Measurements from ENCODE around the gene TRIM26.
"Not testable (repeated sequence)": the region's sequence is repeated elsewhere in the genome, so short reads cannot be mapped to it uniquely, and the experiment has no call there.

TRIM26 gene

DNA sequence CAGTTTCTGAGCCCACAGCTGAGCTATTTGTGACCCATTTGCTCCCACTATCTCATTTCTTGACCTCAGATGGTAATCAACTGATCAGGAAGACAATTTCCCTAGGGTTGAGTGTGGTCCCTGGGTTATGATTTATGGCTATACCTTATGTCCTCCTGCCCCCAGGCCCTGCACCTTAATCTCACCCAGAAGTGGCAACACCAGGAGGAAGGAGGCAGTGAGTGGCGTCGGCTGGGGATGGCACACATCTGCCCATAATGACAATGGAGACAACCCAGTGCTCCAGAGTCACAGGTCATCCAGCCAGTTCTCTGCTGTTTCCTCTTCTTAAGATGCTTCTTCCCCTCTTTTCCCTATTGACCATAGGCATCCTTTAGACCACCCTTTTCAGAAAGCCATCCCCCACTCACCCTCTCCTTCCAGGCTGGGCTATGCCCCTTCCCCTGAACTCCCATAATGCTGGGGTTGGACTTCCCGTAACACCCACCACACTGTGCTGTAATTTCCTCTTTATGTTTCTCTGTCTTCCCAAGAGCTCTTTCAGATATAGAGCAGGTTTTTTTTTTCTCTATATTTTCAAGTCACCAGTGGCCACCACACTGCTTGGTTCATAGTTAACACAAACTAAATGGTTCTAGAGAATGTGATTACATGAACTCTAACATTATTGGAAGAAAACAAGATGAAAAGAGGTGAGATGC, 60.1 kb downstream of the TRIM26 start:
- DNase-seq = no peak

DNA sequence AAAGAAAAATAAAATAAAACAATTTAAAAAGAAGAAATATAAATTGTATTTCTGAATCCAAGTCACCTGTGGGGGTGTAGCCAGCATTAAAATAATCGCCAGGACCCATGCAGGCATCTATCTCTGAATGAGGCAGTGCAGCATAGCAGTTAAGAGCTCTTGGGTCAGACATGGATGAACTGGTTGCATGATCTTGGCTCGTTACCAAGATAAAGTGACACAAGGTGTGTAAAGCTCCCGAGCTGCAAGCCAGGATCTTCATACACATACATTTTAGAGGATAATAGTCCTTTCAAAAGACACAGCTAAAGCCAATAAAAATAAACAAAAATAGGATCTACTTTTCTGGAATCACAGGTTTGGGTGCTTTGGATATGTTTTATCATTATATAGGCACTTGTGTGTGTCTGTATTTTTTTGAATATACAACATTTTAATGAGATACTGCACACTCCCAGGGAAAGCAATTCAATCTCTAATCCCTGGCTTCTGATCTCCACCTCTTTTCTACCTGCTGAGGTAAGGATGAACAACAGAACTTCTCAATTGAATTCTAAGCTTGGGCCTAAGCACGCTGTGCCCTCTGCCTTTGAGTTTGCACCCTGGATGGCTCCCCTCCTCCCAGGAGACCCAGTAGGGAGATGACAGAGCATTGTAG, 61.1 kb downstream of the TRIM26 start:
- DNase-seq = no peak

DNA sequence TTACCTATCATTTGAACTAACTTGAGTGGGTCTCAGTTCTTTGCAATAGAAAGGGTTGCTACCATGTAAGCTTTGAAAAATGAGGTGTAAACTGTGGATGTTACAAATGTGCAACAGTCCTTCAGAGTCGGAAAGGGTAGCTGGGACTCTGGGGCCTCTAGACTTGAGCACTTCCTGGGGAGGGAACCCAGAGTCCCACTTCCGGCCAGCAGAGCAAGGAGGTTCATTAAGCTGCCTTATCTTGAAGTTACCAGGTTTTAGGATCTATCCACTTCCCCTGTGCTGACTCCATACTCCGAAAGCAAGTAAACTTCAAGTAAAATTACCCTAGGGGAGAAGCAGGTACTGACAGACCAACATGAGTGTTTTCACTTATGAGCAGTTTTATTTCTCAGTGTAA, 61.6 kb downstream of the TRIM26 start:
- no peak for DNase-seq

DNA sequence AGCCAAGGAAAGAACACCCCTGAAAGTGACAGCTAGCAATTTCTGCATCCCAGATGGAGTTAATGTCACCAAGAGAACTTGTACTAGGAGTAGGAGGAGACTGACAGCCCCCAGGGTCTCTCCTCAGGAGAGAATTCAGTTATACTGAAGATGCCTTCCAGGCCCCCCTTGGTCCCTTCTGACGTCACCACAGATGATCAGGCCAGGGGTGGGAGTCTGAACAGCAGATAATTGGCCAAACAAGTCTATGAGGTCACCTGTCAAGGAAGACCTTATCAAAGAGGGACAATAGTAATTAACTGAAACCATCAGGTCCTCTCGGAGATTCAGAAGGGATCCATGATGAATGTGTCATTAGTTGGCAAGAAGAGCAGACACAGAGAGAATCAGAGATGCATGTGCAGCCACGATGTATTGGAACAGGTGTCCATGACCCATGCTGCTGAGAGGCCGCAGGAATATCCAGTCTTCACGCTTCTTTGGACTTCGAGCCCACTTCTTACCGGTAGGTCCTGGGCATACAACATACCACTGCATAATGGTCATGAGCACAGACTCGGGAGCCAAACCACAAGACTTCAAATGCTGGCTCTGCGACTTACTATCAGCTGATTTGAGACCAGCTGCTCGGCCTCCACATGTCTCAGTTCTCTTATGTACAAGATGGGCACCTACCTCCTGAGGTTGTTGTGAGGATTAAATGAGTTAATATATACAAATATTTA, 62.4 kb downstream of the TRIM26 start:
- DNase-seq = no peak

DNA sequence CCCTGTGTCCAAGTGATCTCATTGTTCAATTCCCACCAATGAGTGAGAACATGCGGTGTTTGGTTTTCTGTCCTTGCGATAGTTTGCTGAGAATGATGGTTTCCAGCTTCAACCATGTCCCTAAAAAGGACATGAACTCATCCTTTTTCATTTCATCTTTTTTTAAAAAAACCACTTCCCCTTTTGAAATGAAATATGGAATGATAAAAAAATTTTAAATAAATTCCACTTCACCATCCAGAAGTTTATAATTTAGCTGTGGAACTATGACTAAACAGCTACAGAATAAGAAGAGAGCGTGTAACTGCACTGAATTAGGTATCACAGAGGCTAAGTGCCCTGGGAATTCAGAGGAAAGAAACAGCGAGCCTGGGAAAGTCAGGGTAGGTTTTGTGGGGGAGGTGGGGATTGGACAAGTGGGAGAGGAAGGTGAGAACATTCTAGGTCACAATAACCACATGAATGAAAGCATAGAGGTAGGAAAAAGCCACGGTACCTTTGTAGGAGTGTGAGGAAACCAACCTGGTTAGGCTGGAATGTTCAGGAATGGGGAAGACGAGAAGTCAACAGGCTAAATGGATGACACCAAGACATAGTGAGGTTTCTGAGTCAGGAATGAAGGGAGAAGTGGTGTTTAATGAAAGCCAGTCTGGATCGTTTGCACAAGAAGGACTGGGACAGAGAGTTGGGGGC, 63.2 kb downstream of the TRIM26 start:
- no peak for DNase-seq

DNA sequence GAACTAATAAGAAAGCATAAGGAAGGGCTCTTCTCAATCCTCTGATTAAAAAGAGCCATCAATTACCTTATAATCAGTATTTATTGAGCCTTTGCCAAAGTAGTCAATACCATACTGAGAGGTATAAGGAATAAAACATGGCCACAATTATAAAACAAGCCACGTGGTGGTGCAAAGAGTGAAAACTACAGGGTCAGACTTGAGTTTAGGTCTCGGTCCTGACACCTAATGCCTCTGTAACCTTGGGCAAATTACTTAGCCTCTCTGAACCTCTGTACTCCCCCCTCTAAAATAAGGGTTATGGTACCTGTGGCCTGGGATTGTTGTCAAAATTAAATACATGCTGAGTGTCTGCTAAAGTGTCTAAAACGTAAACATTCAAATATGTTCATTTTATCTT, 64.0 kb downstream of the TRIM26 start:
- DNase-seq = no peak

DNA sequence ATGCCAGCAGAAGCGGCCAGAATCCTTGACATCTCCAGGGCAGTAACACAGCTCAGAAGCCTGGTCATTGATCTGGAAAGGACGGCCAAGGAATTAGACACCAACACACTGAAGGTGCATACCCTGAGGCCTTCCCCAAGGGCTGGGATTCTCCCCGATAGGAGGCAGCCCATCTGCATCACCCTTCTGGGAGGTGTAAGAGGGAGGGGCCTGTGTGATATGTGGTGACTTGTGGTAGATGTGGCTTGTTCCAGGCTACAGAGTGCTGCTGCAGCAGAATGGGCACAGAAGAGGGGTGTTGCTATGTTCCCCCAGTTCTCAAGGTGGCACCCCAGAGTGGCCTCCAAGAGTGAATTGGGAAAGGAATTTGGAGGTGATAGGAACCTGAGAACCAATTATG, 66.1 kb downstream of the TRIM26 start:
- DNase-seq = peak in 1 of 5 experiments; percentile 47

DNA sequence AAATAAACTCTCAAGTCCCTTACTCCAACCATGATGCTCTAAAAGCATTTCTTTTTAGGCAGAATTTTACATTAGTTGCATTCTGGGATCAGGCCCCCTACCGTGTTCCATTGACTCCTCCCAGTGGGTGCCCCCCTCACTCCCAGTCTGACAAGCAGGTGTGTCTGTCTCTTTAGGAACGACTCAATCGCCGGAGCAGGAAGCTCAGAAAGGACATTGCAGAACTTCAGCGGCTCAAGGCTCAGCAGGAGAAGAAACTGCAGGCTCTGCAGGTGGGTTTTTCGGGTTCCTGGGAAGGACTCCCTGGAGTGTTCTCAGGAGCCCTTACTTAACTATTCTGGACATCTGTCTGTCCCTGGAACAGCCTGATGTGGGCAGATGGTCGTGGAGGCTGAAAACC, 67.4 kb downstream of the TRIM26 start:
- no peak for DNase-seq

DNA sequence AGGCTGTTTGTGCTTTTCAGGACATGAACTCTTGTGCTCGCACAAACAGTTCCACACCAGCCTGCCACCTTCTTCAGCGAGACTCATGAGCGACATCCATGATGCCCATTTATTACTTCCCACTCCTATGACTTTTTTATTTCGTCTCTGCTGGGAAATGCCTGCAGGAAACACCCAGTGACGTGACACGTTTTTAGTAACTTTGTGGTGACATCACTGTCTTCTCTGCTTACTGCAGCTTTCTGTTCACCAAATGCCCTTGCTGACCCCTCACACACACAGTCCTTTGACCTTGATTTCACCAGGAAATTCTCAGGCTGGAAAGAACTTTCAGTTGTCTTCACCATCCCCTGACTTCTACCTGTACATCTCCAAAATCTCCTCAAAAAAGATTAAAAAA, 68.4 kb downstream of the TRIM26 start:
- no peak for DNase-seq

DNA sequence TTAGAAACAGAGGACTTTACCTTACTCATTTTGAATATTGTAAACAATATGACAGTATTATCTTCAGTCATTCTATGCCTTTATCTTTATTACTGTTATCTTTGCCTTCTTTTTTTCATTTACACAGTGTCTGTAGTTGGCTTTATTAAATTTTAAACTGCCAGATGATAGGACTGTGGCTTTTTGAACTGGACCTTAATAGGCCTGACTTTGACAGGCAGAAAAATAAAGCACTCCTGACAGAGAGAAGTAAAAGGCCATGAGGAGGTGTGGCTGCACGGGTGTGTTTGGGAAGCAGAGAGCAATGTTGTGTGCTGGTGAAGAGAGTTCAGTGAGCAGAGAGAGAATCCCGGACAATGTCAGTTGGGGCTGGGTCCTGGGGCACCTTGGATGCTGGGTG, 69.4 kb downstream of the TRIM26 start:
- no peak for DNase-seq

DNA sequence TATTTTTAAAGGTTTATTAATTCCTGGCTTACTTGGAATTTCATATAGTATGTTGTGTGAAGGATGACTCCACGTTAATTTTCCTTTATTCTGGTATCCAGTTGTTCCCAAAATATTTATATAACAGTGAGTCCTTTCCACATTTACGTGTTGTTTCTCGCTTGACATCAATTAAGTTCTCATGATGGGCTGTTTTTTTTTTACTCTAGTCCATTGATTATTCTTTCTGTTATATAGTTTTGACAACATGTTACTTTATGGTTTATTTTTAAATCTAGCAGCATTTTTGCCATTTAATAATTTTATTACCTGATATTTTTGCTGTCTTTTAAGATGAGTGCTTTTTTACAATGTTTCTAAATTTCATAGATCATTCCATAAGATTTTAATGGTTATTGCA, 70.5 kb downstream of the TRIM26 start:
- no peak for DNase-seq

DNA sequence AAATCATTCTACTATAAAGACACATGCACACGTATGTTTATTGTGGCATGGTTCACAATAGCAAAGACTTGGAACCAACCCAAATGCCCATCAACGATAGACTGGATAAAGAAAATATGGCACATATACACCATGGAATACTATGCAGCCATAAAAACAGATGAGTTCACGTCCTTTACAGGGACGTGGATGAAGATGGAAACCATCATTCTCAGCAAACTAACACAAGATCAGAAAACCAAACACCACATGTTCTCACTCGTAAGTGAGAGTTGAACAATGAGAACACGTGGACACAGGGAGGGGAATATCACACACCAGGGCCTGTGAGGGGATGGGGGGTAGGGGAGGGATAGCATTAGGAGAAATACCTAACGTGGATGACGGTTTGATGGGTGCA, 73.0 kb downstream of the TRIM26 start:
- not testable (repeated sequence) for DNase-seq

DNA sequence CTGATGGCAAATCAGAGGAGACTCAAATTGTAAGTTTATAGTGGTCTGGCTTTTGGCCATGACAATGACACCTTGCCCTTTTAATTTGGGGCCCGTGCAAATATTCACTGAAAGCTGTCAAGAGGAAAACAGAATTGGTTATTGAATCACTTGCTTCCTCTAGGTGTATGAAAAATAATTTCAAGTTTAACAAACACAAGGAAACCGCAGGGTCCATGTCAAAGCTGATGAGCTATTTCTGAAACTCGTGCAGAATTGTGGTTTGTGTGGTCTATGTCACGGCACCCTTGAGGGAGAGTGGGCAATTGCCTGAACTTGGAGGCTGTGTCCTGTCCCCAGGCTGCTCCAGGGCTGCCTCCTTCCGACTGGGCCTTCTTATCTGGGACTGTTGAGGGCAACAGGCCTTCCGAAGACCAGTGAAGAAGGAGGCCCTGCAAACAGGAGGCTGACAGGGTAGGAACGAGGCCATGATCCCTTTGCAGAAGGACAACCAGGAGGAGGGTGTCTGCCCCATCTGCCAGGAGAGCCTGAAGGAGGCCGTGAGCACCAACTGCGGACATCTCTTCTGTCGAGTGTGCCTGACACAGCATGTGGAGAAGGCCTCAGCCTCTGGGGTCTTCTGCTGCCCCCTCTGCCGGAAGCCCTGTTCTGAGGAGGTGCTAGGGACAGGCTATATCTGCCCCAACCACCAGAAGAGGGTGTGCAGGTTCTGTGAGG, 76.5 kb downstream of the TRIM26 start:
- DNase-seq = peak in 1 of 5 experiments; percentile 70

DNA sequence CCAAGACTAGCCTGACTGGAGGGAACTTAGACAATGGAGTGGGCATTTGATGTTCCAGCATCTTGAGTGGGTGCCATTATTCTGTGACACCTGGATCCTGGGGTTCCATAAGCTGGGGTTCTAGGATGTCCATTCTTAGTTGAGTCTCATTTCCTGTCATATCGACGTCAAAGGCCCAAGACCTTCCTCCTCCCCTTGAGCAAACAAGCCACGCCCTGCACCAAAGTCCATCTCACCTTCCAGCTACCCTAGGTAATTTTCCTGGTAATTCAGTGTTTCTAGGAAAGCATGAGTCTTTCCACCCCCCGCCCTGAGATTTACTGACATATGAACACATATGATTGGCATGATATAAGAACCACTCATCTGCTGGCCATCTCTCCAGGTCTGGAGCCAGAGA, 77.4 kb downstream of the TRIM26 start, which contains the start of gene TRIM40:
TSS of gene TRIM40 (plus strand) at position 384 of the 400 bp plus-strand sequence. CDS start 897 bp downstream, outside the sequence.
- no peak for DNase-seq

DNA sequence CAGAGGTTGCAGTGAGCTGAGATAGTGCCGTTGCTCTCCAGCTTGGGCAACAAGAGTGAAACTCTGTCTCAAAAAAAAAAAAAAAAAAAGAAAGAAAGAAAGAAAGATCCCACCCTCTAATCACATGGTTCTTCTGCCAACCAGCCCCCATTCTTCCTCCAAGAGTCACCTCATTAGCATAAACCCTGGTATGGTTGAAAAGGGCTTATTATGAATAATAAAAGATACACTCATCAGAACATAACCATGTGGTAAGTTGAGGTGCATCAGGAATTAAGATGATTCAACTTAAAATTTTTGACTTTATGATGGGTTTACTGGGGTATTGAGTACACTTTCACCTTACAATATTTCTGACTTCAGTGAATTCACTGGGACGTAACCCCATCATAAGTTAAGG, 78.1 kb downstream of the TRIM26 start:
- DNase-seq = no peak
